NCI-H446 treated with DMSO at 0.1 percent for 48 hours (cell line): ENCODE measurements around the gene NFASC.

Source experiments
- DNase-seq: peaks from one replicate; lab custom pipeline; 2025; lab: John Stamatoyannopoulos, UW

Gene NFASC

GRCh38 chr1:204889681-204890383 is 19.2 kb downstream of the NFASC start:
- no peak for DNase-seq

GRCh38 chr1:204891860-204892259 is 21.2 kb downstream of the NFASC start:
- DNase-seq = no peak

- peak; percentile 76 for DNase-seq
These were observed 23.4 kb downstream of the NFASC start for GRCh38 chr1:204894031-204894430.

- DNase-seq = peak; percentile 21
These were observed 23.9 kb downstream of the NFASC start for GRCh38 chr1:204894606-204895005.

GRCh38 chr1:204896023-204896422 is 25.4 kb downstream of the NFASC start:
- DNase-seq = no peak

- DNase-seq = no peak
These were observed 26.3 kb downstream of the NFASC start for GRCh38 chr1:204896787-204897469.

GRCh38 chr1:204900721-204901120 is 30.1 kb downstream of the NFASC start:
- no peak for DNase-seq

- no peak for DNase-seq
These were observed 32.0 kb downstream of the NFASC start for GRCh38 chr1:204902671-204903070.

- DNase-seq = no peak
These were observed 33.7 kb downstream of the NFASC start for GRCh38 chr1:204904228-204904810.

GRCh38 chr1:204909109-204909508 is 38.4 kb downstream of the NFASC start:
- no peak for DNase-seq

- DNase-seq = no peak
These were observed 45.3 kb downstream of the NFASC start for GRCh38 chr1:204915861-204916495.

- no peak for DNase-seq
These were observed 47.1 kb downstream of the NFASC start for GRCh38 chr1:204917802-204918201.

- no peak for DNase-seq
These were observed 49.8 kb downstream of the NFASC start for GRCh38 chr1:204920511-204920910.

GRCh38 chr1:204920967-204921366 is 50.3 kb downstream of the NFASC start:
- DNase-seq = peak; percentile 19

- DNase-seq = no peak
These were observed 51.3 kb downstream of the NFASC start for GRCh38 chr1:204921855-204922516.

- DNase-seq = no peak
These were observed 52.5 kb downstream of the NFASC start for GRCh38 chr1:204923201-204923600.

GRCh38 chr1:204923626-204924012 is 53.0 kb downstream of the NFASC start:
- DNase-seq = no peak

- DNase-seq = peak; percentile 39
These were observed 53.5 kb downstream of the NFASC start for GRCh38 chr1:204924013-204924759.

GRCh38 chr1:204925701-204926100 is 55.0 kb downstream of the NFASC start:
- DNase-seq = no peak

GRCh38 chr1:204927673-204928641 is 57.3 kb downstream of the NFASC start:
- DNase-seq = no peak
